Osteocyte (in vitro differentiated cells): ENCODE measurements around the gene GLE1. TPM values are rescaled to one million over a fixed set of nuclear protein-coding genes. Genes with fewer than 3 reads are reported as not detected.
"Not testable (repeated sequence)": the region's sequence is repeated elsewhere in the genome, so short reads cannot be mapped to it uniquely, and the experiment has no call there.

Experiments used
- DNase-seq: peaks from one replicate; pipeline ENCODE4 v3.0.0; 2021; ENCODE audit warnings: mixed read lengths; ENCODE audit not compliant: unreplicated experiment; ENCODE audit errors: extremely low spot score
- H3K27ac Mint-ChIP-seq: one replicate; pipeline ENCODE4 v1.8.0; 2021; ENCODE audit warnings: mild to moderate bottlenecking, mixed read lengths; ENCODE audit not compliant: unreplicated experiment
- H3K27me3 Mint-ChIP-seq: one replicate; pipeline ENCODE4 v1.8.0; 2021; ENCODE audit warnings: mixed read lengths; ENCODE audit not compliant: unreplicated experiment
- H3K36me3 Mint-ChIP-seq: one replicate; pipeline ENCODE4 v1.8.0; 2021; ENCODE audit warnings: mixed read lengths; ENCODE audit not compliant: unreplicated experiment
- H3K4me1 Mint-ChIP-seq: one replicate; pipeline ENCODE4 v1.8.0; 2021; ENCODE audit warnings: mixed read lengths; ENCODE audit not compliant: unreplicated experiment
- H3K4me3 Mint-ChIP-seq: one replicate; pipeline ENCODE4 v1.8.0; 2021; ENCODE audit warnings: mild to moderate bottlenecking, moderate library complexity, mixed read lengths; ENCODE audit not compliant: unreplicated experiment
- H3K9me3 Mint-ChIP-seq: one replicate; pipeline ENCODE4 v1.8.0; 2021; ENCODE audit warnings: mixed read lengths; ENCODE audit not compliant: unreplicated experiment
- CTCF ChIP-seq: fragments of 200-600 bp; sonication (generic); IDR thresholded peaks from 2 replicates; pipeline ENCODE4 v1.5.0; 2021; ENCODE audit warnings: antibody characterized with exemption, mild to moderate bottlenecking, moderate library complexity
- total RNA-seq: library from RNA; stranded (reverse); gene quantifications from 2 replicates; pipeline ENCODE4 v1.2.1, GENCODE V29; 2021

GLE1 gene
- total RNA-seq, 1 donor from 2014 or later: 17.2 TPM

DNA sequence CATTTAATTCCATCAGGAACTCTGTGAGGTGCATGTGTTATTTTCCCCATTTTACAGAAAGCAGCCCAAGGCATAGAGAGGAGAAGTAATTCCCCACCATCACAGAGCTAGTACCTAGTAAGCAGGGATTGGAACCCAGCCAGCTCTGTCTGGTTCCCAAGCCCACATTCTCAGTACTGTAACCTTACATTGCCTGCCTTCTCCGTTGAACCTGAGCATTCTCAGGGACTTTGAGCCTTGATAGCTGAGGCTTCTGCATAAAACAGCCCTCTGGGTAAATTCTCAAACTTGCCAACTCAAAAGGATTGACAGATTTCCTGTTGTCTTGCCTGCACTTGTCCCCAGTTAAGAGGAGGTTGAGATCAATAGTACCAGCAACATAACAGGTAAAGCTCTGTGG is 9.2 kb upstream of the GLE1 start:
- H3K4me3 Mint-ChIP-seq: no peak overlapping the region
- no peak overlapping the region for H3K27ac Mint-ChIP-seq
- H3K27me3 Mint-ChIP-seq: no peaks in the 10 kb centered on the region

GRCh38 chr9:128495804-128496417 is 8.6 kb upstream of the GLE1 start:
- Mint-ChIP-seq H3K27ac (peak overlapping the region; percentile 11), H3K27me3 (no peaks in the 10 kb centered on the region), H3K36me3 (peaks cover 26% of the 10 kb centered on the region), H3K4me3 (no peak overlapping the region), H3K4me1 (peaks cover 16% of the 10 kb centered on the region), H3K9me3 (no peaks in the 10 kb centered on the region)
- no peak for TF ChIP-seq CTCF
- DNase-seq: no peak

More for the DNA sequence above, 9.2 kb upstream of the GLE1 start:
- Mint-ChIP-seq H3K36me3 (peaks cover 26% of the 10 kb centered on the region), H3K9me3 (no peaks in the 10 kb centered on the region), H3K4me1 (peaks cover 12% of the 10 kb centered on the region)
- no peak for DNase-seq
- TF ChIP-seq CTCF: no peak

DNA sequence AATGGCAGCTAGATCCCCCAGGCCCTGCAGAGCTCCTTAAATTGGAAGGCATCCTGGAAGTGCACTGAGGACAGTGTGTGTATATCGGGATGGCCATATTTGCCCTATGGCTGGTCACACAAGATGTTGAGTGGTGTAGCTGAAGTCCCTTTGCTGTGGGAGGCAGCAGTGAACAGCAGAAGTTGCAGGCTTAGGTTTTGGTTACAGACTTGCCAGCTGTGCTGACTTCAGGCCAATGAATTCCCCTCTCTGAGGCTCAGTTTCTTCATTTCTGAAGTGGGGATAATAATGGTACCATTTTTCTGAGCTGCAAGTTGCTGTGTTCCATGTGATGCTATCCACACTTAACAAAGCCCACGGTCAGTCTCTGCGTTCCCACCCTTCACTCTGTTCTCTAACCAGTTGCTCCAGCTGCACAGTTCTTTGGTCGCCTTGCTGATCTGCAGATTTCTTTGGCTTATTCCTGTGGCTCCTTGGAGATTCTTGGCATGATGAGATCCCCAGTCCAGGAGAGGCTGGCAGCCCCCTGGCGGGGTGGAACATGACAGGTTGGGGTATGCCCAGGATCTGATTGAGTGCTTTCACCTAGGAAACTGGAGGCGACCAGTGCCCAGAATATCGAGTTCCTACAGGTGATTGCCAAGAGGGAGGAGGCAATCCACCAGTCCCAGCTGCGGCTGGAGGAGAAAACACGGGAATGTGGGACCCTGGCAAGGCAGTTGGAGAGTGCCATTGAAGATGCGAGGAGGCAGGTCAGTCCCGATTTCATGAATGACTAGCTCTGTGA is 6.5 kb upstream of the GLE1 start:
- DNase-seq: no peak
- no peaks in the 10 kb centered on the region for H3K27me3 Mint-ChIP-seq

GRCh38 chr9:128498911-128499310 is 5.6 kb upstream of the GLE1 start:
- no peak for TF ChIP-seq CTCF
- no peak for DNase-seq
- peaks cover 22% of the 10 kb centered on the region for H3K36me3 Mint-ChIP-seq
- no peaks in the 10 kb centered on the region for H3K27me3 Mint-ChIP-seq
- peaks cover 21% of the 10 kb centered on the region for H3K4me1 Mint-ChIP-seq
- H3K27ac Mint-ChIP-seq: no peak overlapping the region
- H3K9me3 Mint-ChIP-seq: no peaks in the 10 kb centered on the region
- no peak overlapping the region for H3K4me3 Mint-ChIP-seq

More for the DNA sequence above, 6.5 kb upstream of the GLE1 start:
- no peak for TF ChIP-seq CTCF
- Mint-ChIP-seq H3K9me3 (no peaks in the 10 kb centered on the region), H3K4me3 (no peak overlapping the region), H3K4me1 (peaks cover 18% of the 10 kb centered on the region), H3K27ac (no peak overlapping the region), H3K36me3 (peaks cover 22% of the 10 kb centered on the region)

GRCh38 chr9:128499920-128500319 is 4.6 kb upstream of the GLE1 start:
- Mint-ChIP-seq H3K4me1 (peaks cover 14% of the 10 kb centered on the region), H3K4me3 (no peak overlapping the region), H3K9me3 (no peaks in the 10 kb centered on the region), H3K27ac (peak overlapping the region; percentile 64), H3K36me3 (peaks cover 19% of the 10 kb centered on the region), H3K27me3 (no peaks in the 10 kb centered on the region)
- TF ChIP-seq CTCF: no peak
- DNase-seq: no peak

DNA sequence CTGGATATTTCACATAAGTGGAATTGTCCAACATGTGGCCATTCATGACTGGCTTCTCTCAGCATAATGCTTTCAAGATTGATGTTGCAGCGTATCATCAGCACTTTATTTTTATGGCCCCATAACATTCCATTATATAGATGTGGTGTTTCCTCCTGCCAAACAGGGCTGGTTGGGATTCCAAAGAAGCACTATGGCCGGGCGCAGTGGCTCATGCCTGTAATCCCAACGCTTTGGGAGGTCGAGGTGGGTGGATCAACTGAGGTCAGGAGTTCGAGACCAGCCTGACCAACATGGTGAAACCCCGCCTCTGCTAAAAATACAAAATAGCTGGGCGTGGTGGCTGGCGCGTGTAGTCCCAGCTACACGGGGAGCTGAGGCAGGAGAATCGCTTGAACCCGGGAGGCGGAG is 1.1 kb upstream of the GLE1 start:
- Mint-ChIP-seq H3K36me3 (peaks cover 11% of the 10 kb centered on the region), H3K4me1 (peaks cover 22% of the 10 kb centered on the region)
- not testable (repeated sequence) for H3K4me3 Mint-ChIP-seq, H3K9me3 Mint-ChIP-seq, DNase-seq, H3K27me3 Mint-ChIP-seq, H3K27ac Mint-ChIP-seq
